Uterus (tissue), 2 donors: ENCODE results near the gene CAMSAP2.

Experiments
- POLR2A ChIP-seq, 2 donors: fragments of 450-650 bp; IDR thresholded peaks; one replicate each; pipeline ENCODE4 v1.6.1; 2016; ENCODE audit warnings: antibody characterized with exemption in 2 of 2, mild to moderate bottlenecking in 1 of 2, moderate library complexity in 1 of 2
- TF ChIP-seq, protein P1 (sequence below), 4 experiments: fragments of 200-600 bp in 2 of 4; fragments of 450-650 bp in 2 of 4; sonication (generic) in 2 of 4; IDR thresholded peaks; one replicate each; pipeline ENCODE4 v1.5.1; 2016 to 2019; ENCODE audit warnings: antibody characterized with exemption in 4 of 4, mild to moderate bottlenecking in 2 of 4, moderate library complexity in 1 of 4

DNA sequence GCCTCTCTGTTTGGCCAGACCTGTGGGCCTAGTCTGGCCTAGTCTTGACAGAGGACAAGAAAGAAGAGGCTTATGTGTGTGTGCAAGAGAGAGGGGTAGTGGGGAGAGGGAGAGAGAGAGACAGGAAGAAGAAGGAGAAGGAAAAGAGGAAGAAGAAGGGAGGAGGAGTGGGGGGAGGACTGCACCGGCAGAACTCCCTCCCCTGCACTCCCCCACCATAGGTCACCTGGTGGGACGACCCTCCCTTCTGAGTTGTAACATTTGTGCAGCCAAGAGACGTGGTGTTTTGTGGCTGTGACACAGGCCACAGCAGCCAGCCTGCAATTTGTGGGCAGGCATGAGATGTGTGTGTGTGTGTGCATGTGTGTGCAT lies 160.3 kb downstream of the CAMSAP2 start:
- TF ChIP-seq, protein P1, sequence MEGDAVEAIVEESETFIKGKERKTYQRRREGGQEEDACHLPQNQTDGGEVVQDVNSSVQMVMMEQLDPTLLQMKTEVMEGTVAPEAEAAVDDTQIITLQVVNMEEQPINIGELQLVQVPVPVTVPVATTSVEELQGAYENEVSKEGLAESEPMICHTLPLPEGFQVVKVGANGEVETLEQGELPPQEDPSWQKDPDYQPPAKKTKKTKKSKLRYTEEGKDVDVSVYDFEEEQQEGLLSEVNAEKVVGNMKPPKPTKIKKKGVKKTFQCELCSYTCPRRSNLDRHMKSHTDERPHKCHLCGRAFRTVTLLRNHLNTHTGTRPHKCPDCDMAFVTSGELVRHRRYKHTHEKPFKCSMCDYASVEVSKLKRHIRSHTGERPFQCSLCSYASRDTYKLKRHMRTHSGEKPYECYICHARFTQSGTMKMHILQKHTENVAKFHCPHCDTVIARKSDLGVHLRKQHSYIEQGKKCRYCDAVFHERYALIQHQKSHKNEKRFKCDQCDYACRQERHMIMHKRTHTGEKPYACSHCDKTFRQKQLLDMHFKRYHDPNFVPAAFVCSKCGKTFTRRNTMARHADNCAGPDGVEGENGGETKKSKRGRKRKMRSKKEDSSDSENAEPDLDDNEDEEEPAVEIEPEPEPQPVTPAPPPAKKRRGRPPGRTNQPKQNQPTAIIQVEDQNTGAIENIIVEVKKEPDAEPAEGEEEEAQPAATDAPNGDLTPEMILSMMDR (IDR thresholded peaks at IDR 0.05) = no peak
- no peak for TF ChIP-seq POLR2A (IDR thresholded peaks at IDR 0.05)
